Raji (cell line): ENCODE measurements around the gene TMEM208.

Source experiments
- POLR2A ChIP-seq: IDR thresholded peaks from 2 replicates; pipeline ENCODE4 v1.6.1; 2011; ENCODE audit warnings: low read depth, low read length, control low read depth; ENCODE audit not compliant: insufficient read depth

The TMEM208 gene

GRCh38 chr16:67226804-67227566 is at the start of gene TMEM208:
Gene TMEM208 (plus strand): TSS chr16:67227130. CDS start chr16:67227219, 89 bp downstream.
- peak; percentile 90 for TF ChIP-seq POLR2A

GRCh38 chr16:67177743-67178699 is 48.9 kb upstream of the TMEM208 start:
- TF ChIP-seq POLR2A, result no peak

GRCh38 chr16:67179421-67180080 is 47.4 kb upstream of the TMEM208 start:
- no peak for TF ChIP-seq POLR2A

GRCh38 chr16:67180166-67180565 is 46.8 kb upstream of the TMEM208 start:
- no peak for TF ChIP-seq POLR2A

GRCh38 chr16:67181346-67181745 is 45.6 kb upstream of the TMEM208 start:
- TF ChIP-seq POLR2A, result no peak

GRCh38 chr16:67182288-67182687 is 44.6 kb upstream of the TMEM208 start:
- no peak for TF ChIP-seq POLR2A

GRCh38 chr16:67183284-67183626 is 43.7 kb upstream of the TMEM208 start:
- peak; percentile 59; the same call in 1 of the 2 replicates for TF ChIP-seq POLR2A

GRCh38 chr16:67183627-67184452 is 43.1 kb upstream of the TMEM208 start, which contains the start of gene MATCAP1:
Gene MATCAP1 (minus strand): TSS chr16:67183963. CDS start chr16:67180610, 3,353 bp downstream.
- TF ChIP-seq POLR2A, result peak; percentile 16; the same call in 1 of the 2 replicates

- no peak for TF ChIP-seq POLR2A
Observed at GRCh38 chr16:67184453-67184994, 42.4 kb upstream of the TMEM208 start.

- no peak for TF ChIP-seq POLR2A
Observed at GRCh38 chr16:67184995-67185650, 41.8 kb upstream of the TMEM208 start.

GRCh38 chr16:67185651-67186134 is 41.2 kb upstream of the TMEM208 start:
- TF ChIP-seq POLR2A, result no peak

GRCh38 chr16:67186550-67186950 is 40.4 kb upstream of the TMEM208 start:
- no peak for TF ChIP-seq POLR2A

GRCh38 chr16:67187175-67187890 is 39.6 kb upstream of the TMEM208 start:
- TF ChIP-seq POLR2A, result no peak
